ENCODE measurements around the gene SLC16A5. TPM values are rescaled to one million over a fixed set of nuclear protein-coding genes. Genes with fewer than 3 reads are reported as not detected.

Gene SLC16A5
- polyA plus RNA-seq, 3 donors: 26.1 to 99.4 (median 27.0) TPM

DNA sequence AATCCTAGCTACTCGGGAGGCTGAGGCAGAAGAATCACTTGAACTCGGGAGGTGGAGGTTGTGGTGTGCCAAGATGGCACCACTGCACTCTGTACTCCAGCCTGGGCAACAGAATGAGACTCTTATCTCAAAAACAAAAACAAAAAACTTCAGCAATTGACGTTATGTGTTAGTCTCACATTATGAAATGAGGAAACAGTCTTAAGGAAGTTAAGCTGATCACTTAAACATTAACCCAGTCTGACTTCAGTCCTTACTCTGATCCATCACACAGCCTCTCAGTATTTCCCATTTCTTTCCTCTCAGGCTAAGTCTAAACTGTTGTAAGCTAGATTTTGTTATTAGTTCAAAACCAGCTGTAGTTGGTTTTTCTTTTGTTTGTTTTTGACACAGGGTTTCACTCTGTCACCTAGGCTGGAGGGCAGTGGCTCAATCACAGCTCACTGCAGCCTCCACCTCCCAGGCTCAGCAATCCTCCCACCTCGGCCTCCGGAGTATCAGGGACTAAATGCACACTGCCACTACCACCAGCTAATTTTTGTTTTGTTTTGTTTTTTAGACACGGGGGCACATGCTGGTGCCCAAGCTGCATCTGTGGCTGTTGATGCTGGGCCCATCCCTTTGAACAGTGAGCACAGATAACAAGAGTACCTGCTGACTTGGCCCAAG, 60.3 kb downstream of the SLC16A5 start:
- peaks cover 42 to 58% of the 10 kb centered on the region in 2 donors for H3K36me3 Mint-ChIP-seq
- H3K4me3 Mint-ChIP-seq: peak overlapping the region; percentile 43 to 81

GRCh38 chr17:75151930-75152329, 64.2 kb downstream of the SLC16A5 start:
- peak overlapping the region in 1 of 7 donors; percentile 63 for H3K27ac Mint-ChIP-seq
- intact Hi-C loops (cut with micrococcal nuclease): loop anchor here in 1 of 2 donors (5.0 kb wide), 1 partner anchor 40 kb away; no protein-coding TSS in a partner anchor
- peaks cover 44% of the 10 kb centered on the region for H3K4me1 Mint-ChIP-seq
- WGBS (ENCODE audit: insufficient coverage): 100% methylated on average over 1 of the region's 6 CpGs
- Histone ChIP-seq H3K9ac (ENCODE audit: insufficient read depth, low read length, poor library complexity, severe bottlenecking) (no peak overlapping the region), H3K36me3 (replicated peaks in 1 of 2; ENCODE audit: control insufficient read depth in 1 of 2, insufficient read depth in 2 of 2, low read length in 2 of 2) (peaks cover 0 to 3% of the 10 kb centered on the region in 2 donors), H4K20me1 (ENCODE audit: insufficient read depth, low read length) (peaks cover 19% of the 10 kb centered on the region), H3K27ac (ENCODE audit: low read depth in 1 of 2, low read length in 2 of 2) (no peak overlapping the region), H3K4me2 (replicated peaks; ENCODE audit: extremely low read depth, low read length, poor library complexity, severe bottlenecking) (no peak overlapping the region), H3K79me2 (ENCODE audit: insufficient read depth, low read length) (peaks cover 70% of the 10 kb centered on the region), H2AFZ (ENCODE audit: insufficient read depth, low read depth, low read length, poor library complexity, severe bottlenecking) (no peak overlapping the region), H3K4me3 (replicated peaks in 1 of 3; ENCODE audit: low read depth in 2 of 3, low read length in 3 of 3) (no peak overlapping the region), H3K9me3 (replicated peaks in 1 of 2; ENCODE audit: control insufficient read depth in 1 of 2, insufficient read depth in 1 of 2, low read length in 2 of 2) (no peaks in the 10 kb centered on the region), H3K27me3 (ENCODE audit: control insufficient read depth in 2 of 2, insufficient read depth in 2 of 2, low read length in 2 of 2) (no peaks in the 10 kb centered on the region), H3K4me1 (ENCODE audit: control insufficient read depth in 1 of 2, insufficient read depth in 2 of 2, low read length in 2 of 2) (peaks cover 35 to 45% of the 10 kb centered on the region in 2 donors)
- H3K36me3 Mint-ChIP-seq: peaks cover 11 to 18% of the 10 kb centered on the region in 2 donors
- no peak for DNase-seq
- peaks cover 0 to 2% (median 0%) of the 10 kb centered on the region in 3 donors for H3K27me3 Mint-ChIP-seq (ENCODE audit: low read depth in 3 of 3)
- TF ChIP-seq CTCF (IDR thresholded peaks at IDR 0.05): no peak
- H3K9me3 Mint-ChIP-seq: peaks cover 0 to 3% (median 0%) of the 10 kb centered on the region in 7 donors
- no peak overlapping the region for H3K4me3 Mint-ChIP-seq

More for the DNA sequence above, 60.3 kb downstream of the SLC16A5 start:
- DNase-seq: peak; percentile 27 to 55 (median 42)
- Histone ChIP-seq H3K9ac (ENCODE audit: insufficient read depth, low read length, poor library complexity, severe bottlenecking) (peak overlapping the region; percentile 5), H4K20me1 (ENCODE audit: insufficient read depth, low read length) (peaks cover 10% of the 10 kb centered on the region), H2AFZ (ENCODE audit: insufficient read depth, low read depth, low read length, poor library complexity, severe bottlenecking) (no peak overlapping the region), H3K4me2 (replicated peaks; ENCODE audit: extremely low read depth, low read length, poor library complexity, severe bottlenecking) (peak overlapping the region; percentile 40), H3K4me3 (replicated peaks in 1 of 3; ENCODE audit: low read depth in 2 of 3, low read length in 3 of 3) (peak overlapping the region in 1 of 3 experiments; percentile 37), H3K4me1 (ENCODE audit: control insufficient read depth in 1 of 2, insufficient read depth in 2 of 2, low read length in 2 of 2) (peaks cover 38 to 44% of the 10 kb centered on the region in 2 donors), H3K79me2 (ENCODE audit: insufficient read depth, low read length) (peaks cover 70% of the 10 kb centered on the region), H3K36me3 (replicated peaks in 1 of 2; ENCODE audit: control insufficient read depth in 1 of 2, insufficient read depth in 2 of 2, low read length in 2 of 2) (peaks cover 26 to 42% of the 10 kb centered on the region in 2 donors), H3K9me3 (replicated peaks in 1 of 2; ENCODE audit: control insufficient read depth in 1 of 2, insufficient read depth in 1 of 2, low read length in 2 of 2) (no peaks in the 10 kb centered on the region), H3K27me3 (ENCODE audit: control insufficient read depth in 2 of 2, insufficient read depth in 2 of 2, low read length in 2 of 2) (no peaks in the 10 kb centered on the region), H3K27ac (ENCODE audit: low read depth in 1 of 2, low read length in 2 of 2) (peak overlapping the region; percentile 73 to 78)
- TF ChIP-seq CTCF (IDR thresholded peaks at IDR 0.05): no peak
- Mint-ChIP-seq H3K27ac (peak overlapping the region; percentile 86 to 97 (median 94)), H3K9me3 (peaks cover 0 to 2% (median 0%) of the 10 kb centered on the region in 7 donors), H3K4me1 (peaks cover 46% of the 10 kb centered on the region), H3K27me3 (ENCODE audit: low read depth in 3 of 3) (no peaks in the 10 kb centered on the region)
- intact Hi-C loops (cut with micrococcal nuclease): no loop called here
- WGBS (ENCODE audit: insufficient coverage): 100% methylated on average over 2 of the region's 6 CpGs

Measured in CD14-positive monocyte (primary cell).